Spleen (tissue), 11 donors: ENCODE results near the gene NIPBL. TPM values are rescaled to one million over a fixed set of nuclear protein-coding genes. Genes with fewer than 3 reads are reported as not detected.

Experiments used
- DNase-seq: peaks from one replicate; pipeline ENCODE4 v3.0.0-alpha.2; 2020
- H3K27ac ChIP-seq, 8 donors: fragments of 200-600 bp; sonication (generic) in 7 of 8; 1 replicate in 4 of 8; 2 replicates in 4 of 8; pipeline versions ENCODE4 v1.5.0 to v1.8.0; 2016 to 2021; ENCODE audit warnings: inconsistent platforms in 4 of 8, mild to moderate bottlenecking in 4 of 8, moderate library complexity in 1 of 8
- H3K27me3 ChIP-seq, 7 donors: fragments of 200-600 bp; sonication (generic) in 6 of 7; replicated peaks in 1 of 7; 1 replicate in 4 of 7; 2 replicates in 3 of 7; pipeline versions ENCODE4 v1.5.0 to v1.8.0; 2016 to 2021; ENCODE audit warnings: inconsistent platforms in 3 of 7, mild to moderate bottlenecking in 1 of 7
- H3K36me3 ChIP-seq, 6 donors: fragments of 200-600 bp; sonication (generic) in 5 of 6; 1 replicate in 4 of 6; 2 replicates in 2 of 6; pipeline versions ENCODE4 v1.5.0 to v1.8.0; 2016 to 2021; ENCODE audit warnings: inconsistent platforms in 2 of 6
- H3K4me1 ChIP-seq, 6 donors: fragments of 200-600 bp; sonication (generic) in 5 of 6; 1 replicate in 3 of 6; 2 replicates in 3 of 6; pipeline versions ENCODE4 v1.5.0 to v1.8.0; 2016 to 2021; ENCODE audit warnings: inconsistent platforms in 3 of 6
- H3K4me3 ChIP-seq, 8 donors: fragments of 200-600 bp; sonication (generic) in 7 of 8; 1 replicate in 4 of 8; 2 replicates in 4 of 8; pipeline versions ENCODE4 v1.5.0 to v1.8.0; 2016 to 2021; ENCODE audit warnings: inconsistent platforms in 4 of 8, mild to moderate bottlenecking in 4 of 8, moderate library complexity in 2 of 8
- H3K9me3 ChIP-seq, 8 donors: fragments of 200-600 bp; sonication (generic) in 7 of 8; 1 replicate in 4 of 8; 2 replicates in 4 of 8; pipeline versions ENCODE4 v1.5.0 to v1.8.0; 2016 to 2021; ENCODE audit warnings: inconsistent platforms in 4 of 8
- POLR2A ChIP-seq, 3 donors: fragments of 450-650 bp; IDR thresholded peaks; one replicate each; pipeline ENCODE4 v1.5.1; 2017; ENCODE audit warnings: antibody characterized with exemption in 3 of 3, mild to moderate bottlenecking in 1 of 3
- POLR2AphosphoS5 ChIP-seq, 3 donors: sonication (generic); formaldehyde crosslinking; IDR thresholded peaks; one replicate each; pipeline ENCODE4 v1.5.1; 2017; ENCODE audit warnings: antibody characterized with exemption in 3 of 3
- WGBS, 5 donors: extraction: QIAGEN DNeasy Blood & Tissue Kit in 3 of 5; methylation state at CpG; one replicate each; pipeline versions ENCODE4 v1.1.5 to v1.1.7; 2013 to 2018; 5-methylcytosine and 5-hydroxymethylcytosine counted together
- intact Hi-C: fragments of 100-400 bp; cut with DNase I; formaldehyde crosslinking; loops from one replicate; pipeline ENCODE4 v1.15.0; 2023; ENCODE audit warnings: low total_unique reads
- polyA plus RNA-seq, 3 donors: library from polyadenylated mRNA; stranded (reverse); fragments of 200-250 nt; gene quantifications; one replicate each; pipeline ENCODE4 v1.2.1, GENCODE V29; 2013
- total RNA-seq, 7 donors: library from RNA; depleted of rRNA in 3 of 7; stranded (reverse); fragments of >200 nt in 3 of 7; fragmentation: NEBNext Ultra II Directional in 4 of 7; extraction: Animal tissue kit (Norgen Biotek cat#: 25700) in 4 of 7; gene quantifications; one replicate each; pipeline versions ENCODE4 v1.1.0 to v1.2.1, GENCODE V29; 2016 to 2021
- TF ChIP-seq, protein P1 (sequence below), 11 experiments: fragments of 200-600 bp in 7 of 11; fragments of 450-650 bp in 4 of 11; sonication (generic) in 4 of 11; IDR thresholded peaks in 8 of 11; conservative IDR thresholded peaks in 3 of 11; 1 replicate in 7 of 11; 2 replicates in 4 of 11; pipeline versions ENCODE4 v1.4.0 to v1.8.0; 2016 to 2021; ENCODE audit warnings: antibody characterized with exemption in 11 of 11, inconsistent platforms in 4 of 11, mild to moderate bottlenecking in 1 of 11
- donor health status: healthy with polysubstance abuse.
- donor health status: DM: no; HTN: no; CAD: no; lungs with moderate emphysema.
- donor health status: DM: no; HTN: no; CAD: no.
- donor health status: Bipolar disorder and iron deficiency.
- donor health status: healthy.
- donor health status: DM: no; HTN: no; CAD: no.
- donor health status: DM: yes; HTN: yes; CAD: no.

Gene NIPBL
- total and polyA plus RNA-seq, 10 donors, result 16.8 to 103 (median 83.1) TPM

DNA sequence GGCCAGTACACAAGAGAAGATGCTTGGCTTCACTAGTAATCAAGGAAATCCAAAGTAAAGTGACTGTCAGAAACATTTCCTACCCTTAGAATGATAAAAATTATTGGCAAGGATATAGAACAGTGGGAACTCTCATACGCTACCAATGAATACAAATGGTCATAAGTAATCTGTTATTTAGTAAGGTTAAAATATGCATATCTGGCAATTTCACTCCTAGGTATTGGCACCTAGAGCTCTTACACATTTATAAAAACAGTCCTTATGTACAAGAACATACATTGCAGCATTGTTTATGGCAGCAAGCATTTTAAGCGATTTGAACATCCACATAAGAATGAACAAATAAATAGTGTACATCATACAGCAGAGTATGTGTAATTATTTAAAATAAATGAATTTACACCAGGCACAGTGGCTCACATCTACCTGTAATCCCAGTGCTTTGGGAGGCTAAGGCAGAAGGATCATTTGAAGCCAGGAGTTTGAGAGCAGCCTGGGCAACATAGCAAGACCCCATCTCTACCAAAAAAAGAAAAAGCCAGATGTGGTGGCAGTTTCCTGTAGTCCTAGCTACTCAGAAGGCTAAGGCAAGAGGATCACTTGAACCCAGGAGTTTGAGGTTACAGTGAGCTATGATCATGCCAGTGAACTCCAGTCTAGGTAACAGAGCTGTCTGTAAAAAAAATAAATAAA lies 93.3 kb downstream of the NIPBL start:
- 97 to 100% (median 99%) methylated on average over 2 of the region's 2 CpGs for WGBS, 5 donors
- Histone ChIP-seq H3K27me3 (no peaks in the 10 kb centered on the region), H3K27ac (no peak overlapping the region), H3K36me3 (peaks cover 4 to 95% (median 60%) of the 10 kb centered on the region in 6 donors), H3K4me1 (no peaks in the 10 kb centered on the region), H3K9me3 (no peaks in the 10 kb centered on the region), H3K4me3 (no peak overlapping the region)
- intact Hi-C loops, result no loop called here
- no peak for DNase-seq
- TF ChIP-seq, protein P1, sequence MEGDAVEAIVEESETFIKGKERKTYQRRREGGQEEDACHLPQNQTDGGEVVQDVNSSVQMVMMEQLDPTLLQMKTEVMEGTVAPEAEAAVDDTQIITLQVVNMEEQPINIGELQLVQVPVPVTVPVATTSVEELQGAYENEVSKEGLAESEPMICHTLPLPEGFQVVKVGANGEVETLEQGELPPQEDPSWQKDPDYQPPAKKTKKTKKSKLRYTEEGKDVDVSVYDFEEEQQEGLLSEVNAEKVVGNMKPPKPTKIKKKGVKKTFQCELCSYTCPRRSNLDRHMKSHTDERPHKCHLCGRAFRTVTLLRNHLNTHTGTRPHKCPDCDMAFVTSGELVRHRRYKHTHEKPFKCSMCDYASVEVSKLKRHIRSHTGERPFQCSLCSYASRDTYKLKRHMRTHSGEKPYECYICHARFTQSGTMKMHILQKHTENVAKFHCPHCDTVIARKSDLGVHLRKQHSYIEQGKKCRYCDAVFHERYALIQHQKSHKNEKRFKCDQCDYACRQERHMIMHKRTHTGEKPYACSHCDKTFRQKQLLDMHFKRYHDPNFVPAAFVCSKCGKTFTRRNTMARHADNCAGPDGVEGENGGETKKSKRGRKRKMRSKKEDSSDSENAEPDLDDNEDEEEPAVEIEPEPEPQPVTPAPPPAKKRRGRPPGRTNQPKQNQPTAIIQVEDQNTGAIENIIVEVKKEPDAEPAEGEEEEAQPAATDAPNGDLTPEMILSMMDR (IDR thresholded peaks at IDR 0.05 in 8 of 11, conservative IDR thresholded peaks at IDR 0.05 in 3 of 11), result no peak
- no peak for TF ChIP-seq POLR2AphosphoS5 (IDR thresholded peaks at IDR 0.05)
- no peak for TF ChIP-seq POLR2A (IDR thresholded peaks at IDR 0.05)

DNA sequence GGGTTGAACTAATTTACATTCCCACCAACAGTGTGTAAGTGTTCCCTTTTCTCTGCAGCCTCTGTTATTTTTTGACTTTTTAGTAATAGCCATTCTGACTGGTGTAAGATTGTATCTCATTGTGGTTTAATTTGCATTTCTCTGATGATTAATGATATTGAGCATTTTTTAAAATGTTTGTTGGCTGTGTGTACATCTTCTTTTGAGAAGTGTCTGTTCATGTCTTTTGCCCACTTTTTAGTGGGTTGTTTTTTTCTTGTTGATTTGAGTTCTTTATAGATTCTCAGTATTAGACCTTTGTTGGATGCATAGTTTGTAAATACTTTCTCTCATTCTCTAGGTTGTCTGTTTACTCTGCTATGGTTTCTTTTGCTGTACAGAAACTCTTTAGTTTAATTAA lies 101.6 kb downstream of the NIPBL start:
- peaks cover 4 to 18% (median 13%) of the 10 kb centered on the region in 8 donors for H3K9me3 ChIP-seq
- H3K4me3 ChIP-seq, result no peak overlapping the region
- TF ChIP-seq POLR2AphosphoS5 (IDR thresholded peaks at IDR 0.05) (no peak), POLR2A (IDR thresholded peaks at IDR 0.05) (no peak)
- TF ChIP-seq, protein P1 (IDR thresholded peaks at IDR 0.05 in 8 of 11, conservative IDR thresholded peaks at IDR 0.05 in 3 of 11), result no peak
- intact Hi-C loops, result no loop called here
- no peak for DNase-seq
- H3K27ac ChIP-seq, result no peak overlapping the region
- H3K36me3 ChIP-seq, result peaks cover 4 to 67% (median 39%) of the 10 kb centered on the region in 6 donors
- H3K27me3 ChIP-seq, result no peaks in the 10 kb centered on the region
- peaks cover 0 to 3% (median 0%) of the 10 kb centered on the region in 6 donors for H3K4me1 ChIP-seq

DNA sequence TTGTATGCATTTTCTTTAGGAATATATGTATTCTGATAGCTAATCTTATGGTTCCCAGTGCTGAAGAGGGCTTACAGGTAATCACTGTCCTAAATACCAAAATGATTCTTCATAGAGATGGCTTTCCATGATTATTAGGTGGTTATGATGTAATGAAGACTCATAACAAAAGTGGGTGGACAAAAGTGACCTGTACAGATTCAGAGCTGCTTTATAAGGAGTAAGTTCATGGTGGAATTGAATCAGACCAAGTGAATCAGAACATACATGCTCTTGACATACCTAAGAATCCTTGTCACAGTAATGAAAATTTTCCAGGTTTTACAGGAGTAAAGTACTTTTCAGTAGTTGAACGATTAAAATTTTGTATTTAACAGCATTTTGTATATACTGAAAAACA lies 105.6 kb downstream of the NIPBL start:
- H3K4me1 ChIP-seq, result peaks cover 0 to 3% (median 0%) of the 10 kb centered on the region in 6 donors
- no peak overlapping the region for H3K27ac ChIP-seq
- no peak for DNase-seq
- H3K9me3 ChIP-seq, result peaks cover 4 to 18% (median 13%) of the 10 kb centered on the region in 8 donors
- 93 to 100% (median 97%) methylated on average over 1 of the region's 1 CpG for WGBS, 5 donors
- H3K36me3 ChIP-seq, result peaks cover 0 to 59% (median 16%) of the 10 kb centered on the region in 6 donors
- no peak overlapping the region for H3K4me3 ChIP-seq
- TF ChIP-seq, protein P1 (IDR thresholded peaks at IDR 0.05 in 8 of 11, conservative IDR thresholded peaks at IDR 0.05 in 3 of 11), result no peak
- TF ChIP-seq POLR2A (IDR thresholded peaks at IDR 0.05) (no peak), POLR2AphosphoS5 (IDR thresholded peaks at IDR 0.05) (no peak)
- intact Hi-C loops, result no loop called here
- no peaks in the 10 kb centered on the region for H3K27me3 ChIP-seq

DNA sequence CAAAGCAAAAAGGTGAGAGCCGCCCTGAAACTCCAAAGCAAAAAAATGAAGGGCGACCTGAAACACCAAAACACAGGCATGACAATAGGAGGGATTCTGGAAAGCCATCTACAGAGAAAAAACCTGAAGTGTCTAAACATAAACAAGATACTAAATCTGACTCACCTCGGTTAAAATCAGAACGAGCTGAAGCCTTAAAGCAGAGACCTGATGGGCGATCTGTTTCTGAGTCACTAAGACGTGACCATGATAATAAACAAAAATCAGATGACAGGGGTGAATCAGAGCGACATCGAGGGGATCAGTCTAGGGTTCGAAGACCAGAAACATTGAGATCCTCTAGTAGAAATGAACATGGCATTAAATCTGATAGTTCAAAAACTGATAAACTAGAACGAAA lies 108.8 kb downstream of the NIPBL start:
- TF ChIP-seq, protein P1 (IDR thresholded peaks at IDR 0.05 in 8 of 11, conservative IDR thresholded peaks at IDR 0.05 in 3 of 11), result no peak
- TF ChIP-seq POLR2AphosphoS5 (IDR thresholded peaks at IDR 0.05) (no peak), POLR2A (IDR thresholded peaks at IDR 0.05) (no peak)
- WGBS, 5 donors, result 96 to 98% (median 97%) methylated on average over 10 of the region's 10 CpGs
- intact Hi-C loops, result no loop called here
- no peak for DNase-seq
- H3K36me3 ChIP-seq, result peaks cover 0 to 46% (median 12%) of the 10 kb centered on the region in 6 donors
- no peaks in the 10 kb centered on the region for H3K9me3 ChIP-seq
- H3K4me1 ChIP-seq, result peaks cover 0 to 15% (median 0%) of the 10 kb centered on the region in 6 donors
- no peak overlapping the region for H3K4me3 ChIP-seq
- no peaks in the 10 kb centered on the region for H3K27me3 ChIP-seq
- no peak overlapping the region for H3K27ac ChIP-seq
